T-helper 1 cell treated with Interleukin-12 subunit alpha and Interleukin-12 subunit beta and Interleukin-4 antibody, amounts not matched to agents 30 ng/mL and 1 ng/mL, for 36 hours (primary cell): ENCODE data around the gene CORO2A. TPM values are rescaled to one million over a fixed set of nuclear protein-coding genes. Genes with fewer than 3 reads are reported as not detected.

Source experiments
- total RNA-seq: library from RNA; stranded (reverse); gene quantifications from 2 replicates; pipeline ENCODE4 v1.2.3, GENCODE V29; 2022

Gene CORO2A
- total RNA-seq, 1 donor from 2014 or later, result 3.9 TPM

Other genes starting within 250 kb of the CORO2A start
- gene ANP32B, start 209.3 kb downstream of the CORO2A start, total RNA-seq, result 232 and 236 TPM in 2 replicates
- 58.7 and 59.5 TPM in 2 replicates for gene NANS, start 135.9 kb downstream of the CORO2A start, total RNA-seq
- 102 and 104 TPM in 2 replicates for gene TRIM14, start 73.4 kb downstream of the CORO2A start, total RNA-seq
- gene TBC1D2, start 63.0 kb upstream of the CORO2A start, total RNA-seq, result 6.4 and 6.6 TPM in 2 replicates